Muscle layer of duodenum (tissue), 2 donors: ENCODE data around the gene COLEC12.

Experiments
- H3K27ac ChIP-seq: one replicate; pipeline ENCODE4 v1.7.0; 2013; ENCODE audit warnings: mild to moderate bottlenecking, low read length
- H3K27me3 ChIP-seq: one replicate; pipeline ENCODE4 v1.7.0; 2013; ENCODE audit warnings: low read depth, mild to moderate bottlenecking, control low read depth, low read length
- H3K36me3 ChIP-seq, 2 donors: one replicate each; pipeline ENCODE4 v1.7.0; 2013; ENCODE audit warnings: low read length in 2 of 2, control low read depth in 1 of 2, mild to moderate bottlenecking in 1 of 2; ENCODE audit not compliant: insufficient read depth in 2 of 2, control insufficient read depth in 1 of 2
- H3K4me1 ChIP-seq, 2 donors: one replicate each; pipeline ENCODE4 v1.7.0; 2013; ENCODE audit warnings: low read length in 2 of 2, mild to moderate bottlenecking in 2 of 2, control low read depth in 1 of 2, moderate library complexity in 1 of 2; ENCODE audit not compliant: insufficient read depth in 2 of 2, control insufficient read depth in 1 of 2
- H3K4me3 ChIP-seq, 2 donors: one replicate each; pipeline ENCODE4 v1.7.0; 2013; ENCODE audit warnings: low read length in 2 of 2, low read depth in 1 of 2, mild to moderate bottlenecking in 1 of 2
- H3K9me3 ChIP-seq, 2 donors: one replicate each; pipeline ENCODE4 v1.7.0; 2013; ENCODE audit warnings: low read length in 2 of 2, control low read depth in 1 of 2, mild to moderate bottlenecking in 1 of 2; ENCODE audit not compliant: control insufficient read depth in 1 of 2
- donor health status: healthy.

COLEC12 gene

GRCh38 chr18:404061-404636 is 96.4 kb downstream of the COLEC12 start:
- Histone ChIP-seq H3K4me3 (no peak overlapping the region), H3K27me3 (no peaks in the 10 kb centered on the region), H3K9me3 (no peaks in the 10 kb centered on the region), H3K36me3 (no peaks in the 10 kb centered on the region), H3K27ac (no peak overlapping the region), H3K4me1 (no peaks in the 10 kb centered on the region)

GRCh38 chr18:402129-402528 is 98.4 kb downstream of the COLEC12 start:
- H3K27me3 ChIP-seq: no peaks in the 10 kb centered on the region
- H3K4me3 ChIP-seq: no peak overlapping the region
- peaks cover 0 to 5% of the 10 kb centered on the region in 2 donors for H3K4me1 ChIP-seq
- H3K27ac ChIP-seq: no peak overlapping the region
- no peaks in the 10 kb centered on the region for H3K36me3 ChIP-seq
- H3K9me3 ChIP-seq: no peaks in the 10 kb centered on the region

GRCh38 chr18:400456-400855 is 100.0 kb downstream of the COLEC12 start:
- Histone ChIP-seq H3K4me3 (no peak overlapping the region), H3K9me3 (no peaks in the 10 kb centered on the region), H3K4me1 (peaks cover 0 to 16% of the 10 kb centered on the region in 2 donors), H3K27ac (no peak overlapping the region), H3K36me3 (no peaks in the 10 kb centered on the region), H3K27me3 (no peaks in the 10 kb centered on the region)

- H3K4me1 ChIP-seq: peaks cover 5 to 17% of the 10 kb centered on the region in 2 donors
- no peak overlapping the region for H3K27ac ChIP-seq
Measured at GRCh38 chr18:399631-400135, 100.8 kb downstream of the COLEC12 start.

GRCh38 chr18:398935-399630 is 101.4 kb downstream of the COLEC12 start:
- H3K9me3 ChIP-seq: no peaks in the 10 kb centered on the region
- H3K4me3 ChIP-seq: no peak overlapping the region
- H3K27ac ChIP-seq: no peak overlapping the region
- H3K4me1 ChIP-seq: peaks cover 10 to 23% of the 10 kb centered on the region in 2 donors
- no peaks in the 10 kb centered on the region for H3K27me3 ChIP-seq
- H3K36me3 ChIP-seq: no peaks in the 10 kb centered on the region

More at GRCh38 chr18:399631-400135, 100.8 kb downstream of the COLEC12 start:
- Histone ChIP-seq H3K4me3 (no peak overlapping the region), H3K27me3 (no peaks in the 10 kb centered on the region), H3K36me3 (no peaks in the 10 kb centered on the region), H3K9me3 (no peaks in the 10 kb centered on the region)

GRCh38 chr18:396556-396955 is 103.9 kb downstream of the COLEC12 start:
- no peaks in the 10 kb centered on the region for H3K27me3 ChIP-seq
- H3K4me3 ChIP-seq: no peak overlapping the region
- peak overlapping the region; percentile 24 for H3K27ac ChIP-seq
- H3K36me3 ChIP-seq: no peaks in the 10 kb centered on the region
- H3K9me3 ChIP-seq: no peaks in the 10 kb centered on the region
- peaks cover 10 to 34% of the 10 kb centered on the region in 2 donors for H3K4me1 ChIP-seq

- peaks cover 10 to 34% of the 10 kb centered on the region in 2 donors for H3K4me1 ChIP-seq
- no peaks in the 10 kb centered on the region for H3K9me3 ChIP-seq
- H3K27me3 ChIP-seq: no peaks in the 10 kb centered on the region
- no peaks in the 10 kb centered on the region for H3K36me3 ChIP-seq
- H3K27ac ChIP-seq: peak overlapping the region; percentile 24
- no peak overlapping the region for H3K4me3 ChIP-seq
Measured at GRCh38 chr18:396251-396555, 104.3 kb downstream of the COLEC12 start.

GRCh38 chr18:395456-396250 is 104.8 kb downstream of the COLEC12 start:
- H3K36me3 ChIP-seq: no peaks in the 10 kb centered on the region
- H3K27me3 ChIP-seq: no peaks in the 10 kb centered on the region
- H3K27ac ChIP-seq: peak overlapping the region; percentile 24

GRCh38 chr18:394987-395362 is 105.5 kb downstream of the COLEC12 start:
- no peaks in the 10 kb centered on the region for H3K27me3 ChIP-seq
- no peaks in the 10 kb centered on the region for H3K36me3 ChIP-seq
- H3K4me1 ChIP-seq: peaks cover 10 to 34% of the 10 kb centered on the region in 2 donors
- no peaks in the 10 kb centered on the region for H3K9me3 ChIP-seq
- peak overlapping the region; percentile 24 for H3K27ac ChIP-seq
- no peak overlapping the region for H3K4me3 ChIP-seq

More at GRCh38 chr18:395456-396250, 104.8 kb downstream of the COLEC12 start:
- Histone ChIP-seq H3K4me1 (peaks cover 10 to 34% of the 10 kb centered on the region in 2 donors), H3K4me3 (no peak overlapping the region), H3K9me3 (no peaks in the 10 kb centered on the region)

GRCh38 chr18:394262-394986 is 106.1 kb downstream of the COLEC12 start:
- H3K27me3 ChIP-seq: no peaks in the 10 kb centered on the region
- no peaks in the 10 kb centered on the region for H3K9me3 ChIP-seq
- H3K27ac ChIP-seq: peak overlapping the region; percentile 24
- H3K36me3 ChIP-seq: no peaks in the 10 kb centered on the region
- H3K4me1 ChIP-seq: peaks cover 10 to 34% of the 10 kb centered on the region in 2 donors
- H3K4me3 ChIP-seq: no peak overlapping the region

- H3K4me1 ChIP-seq: peaks cover 10 to 29% of the 10 kb centered on the region in 2 donors
- H3K9me3 ChIP-seq: no peaks in the 10 kb centered on the region
- H3K27ac ChIP-seq: no peak overlapping the region
- H3K4me3 ChIP-seq: no peak overlapping the region
- H3K36me3 ChIP-seq: no peaks in the 10 kb centered on the region
- no peaks in the 10 kb centered on the region for H3K27me3 ChIP-seq
Measured at GRCh38 chr18:393574-393957, 106.9 kb downstream of the COLEC12 start.
